GM12878 (cell line): Measurements from ENCODE around the gene ABCA13. TPM values are rescaled to one million over a fixed set of nuclear protein-coding genes. Genes with fewer than 3 reads are reported as not detected.

ENCODE experiments used
- ATAC-seq: fragments of 200-7000 bp; cut with Tn5 transposase; 3 replicates; pipeline ENCODE4 v1.9.1; 2020; ENCODE audit warnings: mild to moderate bottlenecking, moderate library complexity
- BruUV-seq: library from RNA; stranded (reverse); fragments of 400-500 nt; replicated peaks from 2 replicates; lab custom pipeline; 2021; lab: Mats Ljungman, UMichigan
- CTCF ChIA-PET: fragments of 300-600 bp; sonication (Branson Sonifier 250); formaldehyde crosslinking; extraction: SDS; loops from one replicate; lab custom pipeline; 2021; ENCODE audit warnings: inconsistent platforms; lab: Yijun Ruan, JAX
- POLR2A ChIA-PET: fragments of 350-600 bp; formaldehyde crosslinking; extraction: SDS; loops from one replicate; lab custom pipeline; 2021; ENCODE audit warnings: inconsistent platforms; lab: Charles Lee
- RAD21 ChIA-PET: fragments of 300-600 bp; sonication (Branson Sonifier 250); formaldehyde crosslinking; loops from one replicate; lab custom pipeline; 2023; ENCODE audit warnings: antibody characterized with exemption; ENCODE audit not compliant: unreplicated experiment; lab: Charles Lee
- SMC1A ChIA-PET: fragments of 300-600 bp; sonication (Branson Sonifier 250); formaldehyde crosslinking; loops from one replicate; lab custom pipeline; 2023; ENCODE audit not compliant: unreplicated experiment, uncharacterized antibody; lab: Charles Lee
- DNase-seq: peaks from one replicate; pipeline ENCODE4 v3.0.0-alpha.2; 2011; ENCODE audit warnings: low read depth, low spot score
- FAIRE-seq: peaks from 3 replicates; lab custom pipeline; 2011; peaks lifted over from hg19 to GRCh38; lab: Jason Lieb, UNC
- H2AFZ ChIP-seq: 2 replicates; pipeline ENCODE4 v1.6.0; 2011; ENCODE audit warnings: low read depth, low read length, control low read depth; ENCODE audit not compliant: control insufficient read depth
- H3K27ac ChIP-seq: 2 replicates; pipeline ENCODE4 v1.5.1; 2011; ENCODE audit warnings: control low read depth; ENCODE audit not compliant: control insufficient read depth, insufficient read depth
- H3K27me3 ChIP-seq, 2 experiments: replicated peaks in 1 of 2; 2 replicates each; pipeline versions ENCODE4 v1.6.0 to v1.6.1; 2011; ENCODE audit warnings: low read length in 1 of 2; ENCODE audit not compliant: control insufficient read depth in 2 of 2, insufficient read depth in 2 of 2
- H3K36me3 ChIP-seq, 2 experiments: 2 replicates each; pipeline ENCODE4 v1.5.1; 2011; ENCODE audit warnings: low read length in 1 of 2; ENCODE audit not compliant: control insufficient read depth in 2 of 2, insufficient read depth in 2 of 2
- H3K4me1 ChIP-seq: 2 replicates; pipeline ENCODE4 v1.6.1; 2011; ENCODE audit warnings: mild to moderate bottlenecking, low read length, moderate library complexity, mixed read lengths; ENCODE audit not compliant: control insufficient read depth, insufficient read depth
- H3K4me2 ChIP-seq: 2 replicates; pipeline ENCODE4 v1.6.0; 2011; ENCODE audit warnings: control low read depth; ENCODE audit not compliant: control insufficient read depth, insufficient read depth
- H3K4me3 ChIP-seq: fragments of 200-600 bp; sonication (generic); 2 replicates; pipeline ENCODE4 v1.5.1; 2016
- H3K79me2 ChIP-seq: 2 replicates; pipeline ENCODE4 v1.6.0; 2011; ENCODE audit warnings: low read length; ENCODE audit not compliant: control insufficient read depth, insufficient read depth
- H3K9ac ChIP-seq: 2 replicates; pipeline ENCODE4 v1.8.0; 2011; ENCODE audit warnings: low read length, control low read depth, mixed read lengths; ENCODE audit not compliant: control insufficient read depth, insufficient read depth
- H3K9me3 ChIP-seq: replicated peaks from 3 replicates; pipeline ENCODE4 v1.5.1; 2011; ENCODE audit warnings: mild to moderate bottlenecking, low read length; ENCODE audit not compliant: control insufficient read depth, insufficient read depth
- H4K20me1 ChIP-seq: 2 replicates; pipeline ENCODE4 v1.6.0; 2011; ENCODE audit not compliant: control insufficient read depth, insufficient read depth
- ASH2L ChIP-seq: fragments of 300-600, 200-600 bp; sonication (generic); IDR thresholded peaks from 2 replicates; pipeline ENCODE4 v1.6.1; 2017; ENCODE audit warnings: low read depth, mild to moderate bottlenecking, borderline replicate concordance
- CBX3 ChIP-seq: fragments of 200-600 bp; sonication (generic); IDR thresholded peaks from 2 replicates; pipeline ENCODE4 v1.6.1; 2016; ENCODE audit warnings: low read depth, borderline replicate concordance
- CHD2 ChIP-seq: IDR thresholded peaks from 2 replicates; pipeline ENCODE4 v1.6.1; 2011; ENCODE audit warnings: low read depth, low read length, improper control_type of control experiment, borderline replicate concordance
- CREB1 ChIP-seq: IDR thresholded peaks from 2 replicates; pipeline ENCODE4 v1.6.1; 2012; ENCODE audit warnings: low read depth, mild to moderate bottlenecking, inconsistent platforms
- EP300 ChIP-seq, 2 experiments: fragments of 150-350 bp in 1 of 2; IDR thresholded peaks; 2 replicates each; pipeline ENCODE4 v1.6.1; 2011 to 2012; ENCODE audit warnings: low read depth in 2 of 2, low read length in 2 of 2, borderline replicate concordance in 1 of 2, improper control_type of control experiment in 1 of 2, inconsistent platforms in 1 of 2; ENCODE audit not compliant: control insufficient read depth in 1 of 2
- ETV6 ChIP-seq, 2 experiments: fragments of 450-650 bp in 1 of 2; IDR thresholded peaks in 1 of 2; conservative IDR thresholded peaks in 1 of 2; 2 replicates each; pipeline ENCODE4 v1.6.1; 2014; ENCODE audit warnings: antibody characterized with exemption in 1 of 2, borderline replicate concordance in 1 of 2, low read depth in 1 of 2, mild to moderate bottlenecking in 1 of 2, moderate library complexity in 1 of 2
- GABPA ChIP-seq: IDR thresholded peaks from 2 replicates; pipeline ENCODE4 v1.6.1; 2014; ENCODE audit warnings: antibody characterized with exemption, low read depth, mild to moderate bottlenecking, inconsistent platforms
- KDM1A ChIP-seq: fragments of 200-600 bp; sonication (generic); IDR thresholded peaks from 2 replicates; pipeline ENCODE4 v1.6.1; 2016; ENCODE audit warnings: borderline replicate concordance
- SMC3 ChIP-seq: IDR thresholded peaks from 2 replicates; pipeline ENCODE4 v1.6.1; 2011; ENCODE audit warnings: low read length, improper control_type of control experiment, borderline replicate concordance
- SUZ12 ChIP-seq: fragments of 200-600 bp; sonication (generic); IDR thresholded peaks from one replicate; pipeline ENCODE4 v1.6.1; 2018; ENCODE audit warnings: antibody characterized with exemption, mild to moderate bottlenecking; ENCODE audit not compliant: unreplicated experiment
- YY1 ChIP-seq: IDR thresholded peaks from 2 replicates; pipeline ENCODE4 v1.6.1; 2011; ENCODE audit warnings: low read depth, mild to moderate bottlenecking, low read length
- WGBS: methylation state at CpG from one replicate; pipeline ENCODE4 v1.1.6; 2016; ENCODE audit warnings: low lambda C conversion rate; ENCODE audit not compliant: insufficient replicate concordance, insufficient coverage; ENCODE audit errors: missing lambda C conversion rate; 5-methylcytosine and 5-hydroxymethylcytosine counted together
- in situ Hi-C: fragments of 300-500 bp; cut with MboI; formaldehyde crosslinking; loops from 9 replicates; pipeline ENCODE4 v1.14.3; 2018; ENCODE audit warnings: mixed read lengths
- intact Hi-C: fragments of 100-400 bp; cut with micrococcal nuclease; formaldehyde crosslinking; loops from one replicate; pipeline ENCODE4 v1.14.2; 2022; ENCODE audit not compliant: unreplicated experiment
- polyA plus RNA-seq, 11 experiments: library from polyadenylated mRNA; depleted of rRNA in 4 of 11; unstranded in 6 of 11; stranded (reverse) in 5 of 11; fragments of >200 nt; fragmentation: Nextera tagmentation in 4 of 11; fragmentation: Illumina TruSeq in 1 of 11; extraction: Ambion mirVana in 4 of 11; extraction: Trizol in 1 of 11; gene quantifications; 1 replicate in 1 of 11; 2 replicates in 10 of 11; pipeline versions ENCODE4 v1.2.1 to v1.2.3, GENCODE V29; 2011 to 2016; ENCODE audit warnings: inconsistent platforms in 2 of 11, missing spikeins in 2 of 11, low read depth in 1 of 11
- total RNA-seq, 4 experiments: library from RNA; depleted of rRNA in 3 of 4; stranded (reverse); fragments of >200 nt in 3 of 4; fragmentation: Illumina TruSeq in 1 of 4; extraction: Trizol in 1 of 4; gene quantifications; 2 replicates each; pipeline versions ENCODE4 v1.2.1 to v1.2.3, GENCODE V29; 2013 to 2021
- TF ChIP-seq, protein P1 (sequence below): fragments of 450-650 bp; IDR thresholded peaks from 2 replicates; pipeline ENCODE4 v1.6.1; 2016; ENCODE audit warnings: mild to moderate bottlenecking

Gene ABCA13
- total and polyA plus RNA-seq, 10 of the 15 experiments (the other 5 are each of a cell fraction or from before 2014, with no cell fraction given): under 0.01 to 0.98 (median 0.04) TPM; not detected in 2

DNA sequence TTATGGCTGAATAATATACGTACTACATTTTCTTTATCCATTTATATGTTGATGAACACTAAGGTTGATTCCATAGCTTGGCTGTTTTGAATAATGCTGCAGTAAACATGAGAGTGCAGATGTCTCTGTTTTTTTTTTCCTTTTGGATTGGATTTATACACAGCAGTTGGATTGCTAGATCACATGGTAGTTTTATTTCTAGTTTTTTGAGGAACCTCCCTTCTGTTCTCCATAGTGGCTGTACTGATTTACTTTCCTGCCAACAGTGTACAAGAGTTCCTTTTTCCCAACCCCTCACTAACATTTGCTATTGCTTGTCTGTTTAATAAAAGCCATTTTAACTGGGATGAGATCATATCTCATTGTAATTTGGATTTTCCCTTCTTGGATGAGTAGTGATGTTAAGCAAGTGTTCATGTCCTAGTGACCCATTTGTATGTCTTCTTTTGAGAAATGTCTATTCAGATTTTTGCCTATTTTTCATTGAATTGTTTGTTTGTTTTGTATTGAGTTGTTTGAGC lies 36.0 kb downstream of the ABCA13 start:
- H3K9me3 ChIP-seq: no peaks in the 10 kb centered on the region
- no peak overlapping the region for H3K27ac ChIP-seq
- no peak overlapping the region for H3K4me2 ChIP-seq
- DNase-seq (no peak), FAIRE-seq (no peak), ATAC-seq (no peak)
- no peak overlapping the region for H3K9ac ChIP-seq
- intact Hi-C loops (no loop called here), in situ Hi-C loops (no loop called here)
- H3K27me3 ChIP-seq: no peaks in the 10 kb centered on the region
- RAD21 ChIA-PET: no interaction called here
- H2AFZ ChIP-seq: no peak overlapping the region
- BruUV-seq: no TSS peak
- H3K4me1 ChIP-seq: no peaks in the 10 kb centered on the region
- POLR2A ChIA-PET: interaction anchor here (0.7 kb wide), 1 partner anchor 32 kb away, joined by 3 read pairs; no protein-coding TSS in a partner anchor
- no peak overlapping the region for H3K4me3 ChIP-seq
- SMC1A ChIA-PET: no interaction called here
- 47% methylated on average over 1 of the region's 1 CpG for WGBS
- H3K79me2 ChIP-seq: no peaks in the 10 kb centered on the region
- no peaks in the 10 kb centered on the region for H3K36me3 ChIP-seq
- no peaks in the 10 kb centered on the region for H4K20me1 ChIP-seq
- CTCF ChIA-PET: no interaction called here
- TF ChIP-seq, protein P1, sequence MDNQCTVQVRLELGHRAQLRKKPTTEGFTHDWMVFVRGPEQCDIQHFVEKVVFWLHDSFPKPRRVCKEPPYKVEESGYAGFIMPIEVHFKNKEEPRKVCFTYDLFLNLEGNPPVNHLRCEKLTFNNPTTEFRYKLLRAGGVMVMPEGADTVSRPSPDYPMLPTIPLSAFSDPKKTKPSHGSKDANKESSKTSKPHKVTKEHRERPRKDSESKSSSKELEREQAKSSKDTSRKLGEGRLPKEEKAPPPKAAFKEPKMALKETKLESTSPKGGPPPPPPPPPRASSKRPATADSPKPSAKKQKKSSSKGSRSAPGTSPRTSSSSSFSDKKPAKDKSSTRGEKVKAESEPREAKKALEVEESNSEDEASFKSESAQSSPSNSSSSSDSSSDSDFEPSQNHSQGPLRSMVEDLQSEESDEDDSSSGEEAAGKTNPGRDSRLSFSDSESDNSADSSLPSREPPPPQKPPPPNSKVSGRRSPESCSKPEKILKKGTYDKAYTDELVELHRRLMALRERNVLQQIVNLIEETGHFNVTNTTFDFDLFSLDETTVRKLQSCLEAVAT: no peak

DNA sequence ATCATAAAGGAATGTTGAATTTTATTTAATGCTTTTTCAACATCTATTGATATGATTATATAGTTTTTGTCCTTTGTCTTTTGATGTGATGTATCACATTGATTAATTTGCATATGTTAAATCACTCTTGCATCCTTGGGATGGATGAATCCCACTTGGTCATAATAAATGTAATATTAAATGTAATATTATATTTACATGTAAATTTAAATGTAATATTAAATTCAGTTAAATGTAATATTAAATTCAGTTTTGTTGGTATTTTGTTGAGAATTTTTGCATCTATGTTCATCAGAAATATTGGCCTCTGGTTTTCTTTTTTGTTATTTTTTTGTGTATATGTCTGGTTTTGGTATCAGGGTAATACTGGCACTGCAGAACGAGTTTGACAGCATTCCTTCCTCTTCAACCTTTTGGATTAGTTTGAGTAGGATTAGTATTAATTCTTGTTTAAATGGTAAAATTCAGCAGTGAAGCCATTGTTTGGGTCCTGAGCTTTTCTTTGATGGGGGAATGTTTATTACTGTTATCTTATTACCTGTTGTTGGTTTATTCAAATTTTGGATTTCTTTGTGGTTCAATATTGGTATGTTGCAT lies 37.8 kb downstream of the ABCA13 start:
- Histone ChIP-seq H3K79me2 (no peaks in the 10 kb centered on the region), H2AFZ (no peak overlapping the region), H3K4me2 (no peak overlapping the region), H3K4me3 (no peak overlapping the region), H3K9ac (no peak overlapping the region), H3K4me1 (no peaks in the 10 kb centered on the region), H4K20me1 (no peaks in the 10 kb centered on the region), H3K9me3 (no peaks in the 10 kb centered on the region), H3K27ac (no peak overlapping the region), H3K27me3 (no peaks in the 10 kb centered on the region), H3K36me3 (no peaks in the 10 kb centered on the region)
- DNase-seq (no peak), ATAC-seq (no peak), FAIRE-seq (no peak)
- SMC1A ChIA-PET: no interaction called here
- no peak for TF ChIP-seq EP300 (IDR thresholded peaks at IDR 0.05; ENCODE audit: borderline replicate concordance in 1 of 2, control insufficient read depth in 1 of 2, low read depth in 2 of 2, low read length in 2 of 2)
- no peak for TF ChIP-seq CHD2
- TF ChIP-seq GABPA: no peak
- no peak for TF ChIP-seq KDM1A
- no peak for TF ChIP-seq ETV6 (conservative IDR thresholded peaks at IDR 0.05 in 1 of 2, IDR thresholded peaks at IDR 0.05 in 1 of 2; ENCODE audit: borderline replicate concordance in 1 of 2, low read depth in 1 of 2)
- no peak for TF ChIP-seq SMC3
- TF ChIP-seq SUZ12: no peak
- TF ChIP-seq CREB1: no peak
- TF ChIP-seq CBX3: no peak
- no peak for TF ChIP-seq YY1
- TF ChIP-seq ASH2L: no peak
- RAD21 ChIA-PET: no interaction called here
- intact Hi-C loops: no loop called here
- no TSS peak for BruUV-seq
- POLR2A ChIA-PET: no interaction called here
- WGBS: 0% methylated on average over 1 of the region's 1 CpG
- in situ Hi-C loops: no loop called here
- CTCF ChIA-PET: interaction anchor here (0.6 kb wide), 1 partner anchor 240 kb away, joined by 3 read pairs; no protein-coding TSS in a partner anchor
